H54 (cell line): ENCODE measurements around the gene SCUBE3.

Experiments
- DNase-seq: peaks from one replicate; pipeline ENCODE4 v3.0.0; 2011; ENCODE audit warnings: low spot score, mixed read lengths; ENCODE audit not compliant: insufficient read length
- FAIRE-seq: peaks from 3 replicates; lab custom pipeline; 2011; peaks lifted over from hg19 to GRCh38; lab: Jason Lieb, UNC
- POLR2A ChIP-seq: IDR thresholded peaks from 2 replicates; pipeline ENCODE4 v1.6.1; 2011; ENCODE audit warnings: low read depth, mild to moderate bottlenecking, low read length

The SCUBE3 gene

DNA sequence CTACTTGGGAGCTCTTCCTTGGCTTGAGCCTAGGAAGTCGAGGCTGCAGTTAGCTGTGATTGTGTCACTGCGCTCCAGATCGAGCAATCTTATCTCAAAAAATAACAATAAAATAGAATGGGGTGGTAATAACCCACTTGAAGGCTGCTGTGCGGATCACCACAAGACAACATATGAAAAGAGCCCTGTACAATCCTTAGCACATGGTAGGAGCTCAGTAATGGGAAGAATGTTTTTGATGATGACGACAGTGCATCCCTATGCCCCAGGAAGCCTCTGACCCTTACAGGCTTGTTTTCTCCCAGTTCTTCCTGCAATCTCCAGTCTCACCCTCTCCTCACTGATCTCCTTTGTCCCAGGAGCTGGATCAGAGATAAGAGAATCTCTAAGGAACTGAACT lies 15.5 kb downstream of the SCUBE3 start:
- TF ChIP-seq POLR2A, result no peak
- DNase-seq (no peak), FAIRE-seq (no peak)

DNA sequence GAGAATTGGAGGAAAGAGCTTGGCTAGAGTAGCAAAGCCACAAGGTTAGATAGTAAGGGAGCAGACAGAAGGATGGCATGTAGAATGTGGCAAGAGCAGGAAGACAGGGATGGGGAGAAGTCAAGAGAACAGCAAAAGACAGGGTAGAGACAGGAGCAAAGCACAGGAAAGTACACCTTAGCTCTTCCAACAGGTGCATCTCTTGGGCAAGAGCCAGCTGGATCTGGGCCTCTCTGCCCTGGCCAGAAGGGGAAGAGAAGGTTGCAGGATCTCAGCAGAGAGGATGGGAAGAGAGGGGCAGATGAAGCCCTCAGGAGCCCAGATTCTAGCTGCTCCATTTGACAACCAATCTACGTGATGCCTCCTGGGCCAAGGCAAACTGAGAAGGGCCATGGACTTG lies 16.7 kb downstream of the SCUBE3 start:
- no peak for FAIRE-seq
- no peak for DNase-seq
- TF ChIP-seq POLR2A, result no peak

GRCh38 chr6:35230950-35231349 lies 17.2 kb downstream of the SCUBE3 start:
- TF ChIP-seq POLR2A, result no peak
- FAIRE-seq (no peak), DNase-seq (no peak)

DNA sequence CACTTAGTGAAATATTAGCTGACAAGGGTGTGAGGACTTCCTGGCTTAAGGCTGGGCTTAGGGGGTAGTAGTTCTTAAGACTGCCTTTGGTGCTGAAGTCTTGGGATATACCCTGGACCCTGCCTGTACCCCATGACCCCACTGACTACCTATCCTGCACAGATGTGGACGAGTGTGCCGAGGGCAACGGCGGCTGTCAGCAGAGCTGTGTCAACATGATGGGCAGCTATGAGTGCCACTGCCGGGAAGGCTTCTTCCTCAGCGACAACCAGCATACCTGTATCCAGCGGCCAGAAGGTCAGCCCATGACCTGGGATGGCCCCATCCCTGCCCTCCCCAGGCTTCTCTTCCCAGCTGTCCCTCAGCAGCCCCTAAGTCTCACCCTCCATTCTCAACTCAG lies 17.8 kb downstream of the SCUBE3 start:
- TF ChIP-seq POLR2A, result no peak
- DNase-seq, result no peak
- FAIRE-seq, result no peak

DNA sequence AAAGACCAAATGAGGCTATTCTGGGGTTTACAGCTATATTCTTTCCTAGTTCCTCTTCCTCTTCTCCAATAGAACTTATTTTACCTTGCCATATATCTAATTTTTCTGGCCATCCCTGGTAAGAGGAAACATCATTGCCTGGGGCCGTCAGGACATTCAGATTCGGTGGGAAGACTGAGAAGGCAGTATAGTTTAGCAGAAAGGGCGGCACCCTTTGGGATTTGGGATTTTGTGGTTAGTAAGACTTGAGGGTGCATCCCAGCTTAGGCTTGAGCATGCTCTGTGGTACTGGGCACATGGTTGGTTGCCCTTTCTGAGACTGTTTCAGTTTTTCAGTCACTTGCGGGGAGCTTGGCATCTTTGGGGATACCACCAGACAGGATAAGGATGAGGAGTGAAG lies 21.1 kb downstream of the SCUBE3 start:
- FAIRE-seq (no peak), DNase-seq (no peak)
- no peak for TF ChIP-seq POLR2A

GRCh38 chr6:35236223-35236622 lies 22.5 kb downstream of the SCUBE3 start:
- DNase-seq (no peak), FAIRE-seq (no peak)
- TF ChIP-seq POLR2A, result no peak

DNA sequence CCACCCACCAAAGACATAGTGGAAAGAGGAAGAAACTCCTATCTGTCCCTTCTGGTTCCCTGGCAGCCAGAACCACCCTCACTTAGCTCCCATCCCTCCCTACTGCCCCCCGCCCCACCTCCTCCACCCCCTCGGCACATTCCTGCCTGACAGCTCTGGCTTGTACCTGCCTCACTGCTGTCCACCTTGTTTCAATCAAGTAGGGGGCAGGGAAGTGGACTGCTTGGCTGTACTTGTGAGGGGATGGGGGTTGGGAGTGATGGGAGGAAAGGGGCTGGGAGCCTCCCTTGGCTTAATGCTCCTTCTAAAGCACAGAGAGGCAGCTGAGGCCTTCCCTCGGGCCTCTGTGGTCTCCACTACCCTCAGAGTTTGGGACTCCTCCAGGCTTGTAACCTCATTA lies 23.7 kb downstream of the SCUBE3 start:
- FAIRE-seq (no peak), DNase-seq (no peak)
- no peak for TF ChIP-seq POLR2A

GRCh38 chr6:35238843-35239289 lies 25.1 kb downstream of the SCUBE3 start:
- no peak for TF ChIP-seq POLR2A
- DNase-seq (no peak), FAIRE-seq (no peak)

- no peak for FAIRE-seq
- DNase-seq, result no peak
- no peak for TF ChIP-seq POLR2A
Measured at GRCh38 chr6:35239581-35239980, 25.8 kb downstream of the SCUBE3 start.

DNA sequence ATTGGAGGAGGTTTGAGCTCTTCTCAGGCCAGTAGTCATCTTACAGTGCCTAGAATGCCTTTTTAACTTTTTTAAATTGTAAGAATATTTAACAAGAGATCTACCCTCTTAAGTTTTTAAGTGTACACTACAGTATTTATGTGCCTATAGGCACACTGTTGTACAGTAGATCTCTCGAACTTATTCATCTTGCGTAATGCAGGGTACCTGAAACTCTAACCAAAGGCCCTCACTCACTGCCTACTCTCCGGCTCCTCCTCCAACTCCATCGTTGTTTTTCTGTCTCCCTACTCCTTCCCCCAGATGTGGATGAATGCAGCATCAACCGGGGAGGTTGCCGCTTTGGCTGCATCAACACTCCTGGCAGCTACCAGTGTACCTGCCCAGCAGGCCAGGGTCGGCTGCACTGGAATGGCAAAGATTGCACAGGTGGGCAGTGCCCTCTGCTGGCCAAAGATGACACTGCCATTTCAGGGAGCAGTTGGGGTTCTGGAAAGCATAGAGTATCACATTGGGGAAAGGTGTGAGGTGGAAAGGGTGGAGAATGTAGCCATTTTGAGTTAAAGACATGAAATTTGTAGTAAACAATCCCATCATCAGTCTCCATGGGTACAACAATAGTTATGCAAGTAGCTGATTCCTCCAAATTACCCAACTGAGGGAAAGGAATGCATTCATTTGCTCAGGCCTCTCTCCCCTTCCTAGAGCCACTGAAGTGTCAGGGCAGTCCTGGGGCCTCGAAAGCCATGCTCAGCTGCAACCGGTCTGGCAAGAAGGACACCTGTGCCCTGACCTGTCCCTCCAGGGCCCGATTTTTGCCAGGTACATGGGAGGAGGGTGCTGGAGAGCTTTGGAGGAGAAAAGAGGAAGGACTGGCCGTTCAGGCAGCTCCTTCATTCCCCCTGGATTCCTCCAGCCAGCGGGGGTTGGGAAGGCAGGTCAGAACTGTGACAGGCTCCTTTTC lies 27.4 kb downstream of the SCUBE3 start:
- DNase-seq, result peak; percentile 77
- no peak for TF ChIP-seq POLR2A
- peak; percentile 80 for FAIRE-seq

GRCh38 chr6:35242486-35242885 lies 28.7 kb downstream of the SCUBE3 start:
- no peak for TF ChIP-seq POLR2A
- FAIRE-seq (no peak), DNase-seq (no peak)

DNA sequence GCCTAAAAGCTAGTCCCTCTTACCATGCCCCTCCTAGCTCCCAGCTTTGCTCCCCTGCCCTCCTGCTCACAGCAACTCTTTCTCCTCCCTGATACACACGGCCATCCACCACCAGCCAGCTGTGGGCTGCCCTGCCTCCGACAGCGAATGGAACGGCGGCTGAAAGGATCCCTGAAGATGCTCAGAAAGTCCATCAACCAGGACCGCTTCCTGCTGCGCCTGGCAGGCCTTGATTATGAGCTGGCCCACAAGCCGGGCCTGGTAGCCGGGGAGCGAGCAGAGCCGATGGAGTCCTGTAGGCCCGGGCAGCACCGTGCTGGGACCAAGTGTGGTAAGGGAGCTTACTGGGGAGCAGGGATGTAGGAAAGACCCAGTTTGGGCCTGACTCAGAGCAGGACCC lies 29.1 kb downstream of the SCUBE3 start:
- no peak for FAIRE-seq
- DNase-seq, result no peak
- TF ChIP-seq POLR2A, result no peak

- TF ChIP-seq POLR2A, result no peak
- FAIRE-seq (no peak), DNase-seq (no peak)
Measured at GRCh38 chr6:35243386-35243958, 29.7 kb downstream of the SCUBE3 start.

DNA sequence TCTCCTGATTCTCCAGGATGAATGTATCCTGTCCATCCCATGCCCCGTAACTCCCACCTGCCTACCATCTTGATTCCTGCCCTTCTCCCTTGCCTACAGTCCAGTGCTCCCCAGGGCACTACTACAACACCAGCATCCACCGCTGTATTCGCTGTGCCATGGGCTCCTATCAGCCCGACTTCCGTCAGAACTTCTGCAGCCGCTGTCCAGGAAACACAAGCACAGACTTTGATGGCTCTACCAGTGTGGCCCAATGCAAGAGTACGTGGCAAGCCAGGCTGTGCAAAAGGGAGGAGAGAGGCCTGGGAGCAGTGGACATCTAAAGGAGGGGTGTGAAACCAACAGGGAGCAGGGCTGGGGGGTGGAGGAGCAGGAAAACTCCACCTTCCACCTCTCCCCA lies 30.8 kb downstream of the SCUBE3 start:
- DNase-seq (no peak), FAIRE-seq (no peak)
- no peak for TF ChIP-seq POLR2A
